ENCODE results near the gene OAS3.

The OAS3 gene

DNA sequence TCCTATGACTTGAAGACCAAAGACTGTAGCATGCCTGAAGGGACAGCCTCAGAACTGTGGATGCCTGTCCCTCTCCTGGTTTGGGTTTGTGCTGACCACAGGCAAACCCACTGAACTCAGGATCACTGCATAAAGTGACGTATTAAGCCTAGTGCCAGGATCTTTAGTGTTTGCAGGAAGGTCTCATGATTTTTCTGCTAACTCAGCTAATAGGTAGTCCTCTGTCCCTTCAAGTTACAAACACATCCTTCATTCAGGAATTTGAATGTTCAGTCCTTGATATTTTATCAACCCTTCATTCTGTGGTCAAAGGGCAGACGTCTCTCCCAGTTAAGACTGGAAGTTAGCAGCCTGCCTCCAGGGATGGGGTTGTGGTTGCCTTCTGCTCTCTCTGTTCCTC is 10.3 kb upstream of the OAS3 start:
- no peak for ATAC-seq
- TF ChIP-seq, protein P1, sequence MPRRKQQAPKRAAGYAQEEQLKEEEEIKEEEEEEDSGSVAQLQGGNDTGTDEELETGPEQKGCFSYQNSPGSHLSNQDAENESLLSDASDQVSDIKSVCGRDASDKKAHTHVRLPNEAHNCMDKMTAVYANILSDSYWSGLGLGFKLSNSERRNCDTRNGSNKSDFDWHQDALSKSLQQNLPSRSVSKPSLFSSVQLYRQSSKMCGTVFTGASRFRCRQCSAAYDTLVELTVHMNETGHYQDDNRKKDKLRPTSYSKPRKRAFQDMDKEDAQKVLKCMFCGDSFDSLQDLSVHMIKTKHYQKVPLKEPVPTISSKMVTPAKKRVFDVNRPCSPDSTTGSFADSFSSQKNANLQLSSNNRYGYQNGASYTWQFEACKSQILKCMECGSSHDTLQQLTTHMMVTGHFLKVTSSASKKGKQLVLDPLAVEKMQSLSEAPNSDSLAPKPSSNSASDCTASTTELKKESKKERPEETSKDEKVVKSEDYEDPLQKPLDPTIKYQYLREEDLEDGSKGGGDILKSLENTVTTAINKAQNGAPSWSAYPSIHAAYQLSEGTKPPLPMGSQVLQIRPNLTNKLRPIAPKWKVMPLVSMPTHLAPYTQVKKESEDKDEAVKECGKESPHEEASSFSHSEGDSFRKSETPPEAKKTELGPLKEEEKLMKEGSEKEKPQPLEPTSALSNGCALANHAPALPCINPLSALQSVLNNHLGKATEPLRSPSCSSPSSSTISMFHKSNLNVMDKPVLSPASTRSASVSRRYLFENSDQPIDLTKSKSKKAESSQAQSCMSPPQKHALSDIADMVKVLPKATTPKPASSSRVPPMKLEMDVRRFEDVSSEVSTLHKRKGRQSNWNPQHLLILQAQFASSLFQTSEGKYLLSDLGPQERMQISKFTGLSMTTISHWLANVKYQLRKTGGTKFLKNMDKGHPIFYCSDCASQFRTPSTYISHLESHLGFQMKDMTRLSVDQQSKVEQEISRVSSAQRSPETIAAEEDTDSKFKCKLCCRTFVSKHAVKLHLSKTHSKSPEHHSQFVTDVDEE (CRISPR knock-in tag; IDR thresholded peaks at IDR 0.05) = no peak
- TF ChIP-seq ZFP3 (CRISPR knock-in tag; IDR thresholded peaks at IDR 0.05) (no peak), OSR1 (CRISPR knock-in tag; IDR thresholded peaks at IDR 0.05) (no peak)

DNA sequence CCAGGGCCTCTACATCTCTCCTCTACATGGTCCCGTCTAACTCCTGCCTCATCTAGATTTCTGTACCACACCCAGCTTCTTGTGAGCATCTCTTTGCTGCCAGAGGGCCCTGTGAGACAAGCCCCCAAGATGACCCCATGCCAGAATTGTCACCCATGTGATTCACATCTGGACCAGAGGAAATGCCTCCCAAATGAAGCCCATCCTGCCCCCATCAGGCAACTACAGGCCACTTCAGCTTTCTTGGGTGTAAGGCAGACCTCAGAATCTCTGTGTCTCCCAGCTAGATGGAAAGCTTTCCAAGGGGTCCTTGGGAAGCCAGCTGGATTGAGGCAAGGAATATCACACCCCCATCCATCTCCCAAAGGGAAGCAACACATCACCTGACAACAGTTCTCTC is 9.3 kb upstream of the OAS3 start:
- no peak for TF ChIP-seq RARB (CRISPR knock-in tag; IDR thresholded peaks at IDR 0.05)
- no peak for TF ChIP-seq CSDC2 (CRISPR knock-in tag; IDR thresholded peaks at IDR 0.05)
- no peak for TF ChIP-seq OSR1 (CRISPR knock-in tag; IDR thresholded peaks at IDR 0.05)
- no peak for TF ChIP-seq TOX (CRISPR knock-in tag; IDR thresholded peaks at IDR 0.05; ENCODE audit: borderline replicate concordance)
- TF ChIP-seq ZC3H10 (CRISPR knock-in tag; IDR thresholded peaks at IDR 0.05) = no peak
- TF ChIP-seq, protein P2, sequence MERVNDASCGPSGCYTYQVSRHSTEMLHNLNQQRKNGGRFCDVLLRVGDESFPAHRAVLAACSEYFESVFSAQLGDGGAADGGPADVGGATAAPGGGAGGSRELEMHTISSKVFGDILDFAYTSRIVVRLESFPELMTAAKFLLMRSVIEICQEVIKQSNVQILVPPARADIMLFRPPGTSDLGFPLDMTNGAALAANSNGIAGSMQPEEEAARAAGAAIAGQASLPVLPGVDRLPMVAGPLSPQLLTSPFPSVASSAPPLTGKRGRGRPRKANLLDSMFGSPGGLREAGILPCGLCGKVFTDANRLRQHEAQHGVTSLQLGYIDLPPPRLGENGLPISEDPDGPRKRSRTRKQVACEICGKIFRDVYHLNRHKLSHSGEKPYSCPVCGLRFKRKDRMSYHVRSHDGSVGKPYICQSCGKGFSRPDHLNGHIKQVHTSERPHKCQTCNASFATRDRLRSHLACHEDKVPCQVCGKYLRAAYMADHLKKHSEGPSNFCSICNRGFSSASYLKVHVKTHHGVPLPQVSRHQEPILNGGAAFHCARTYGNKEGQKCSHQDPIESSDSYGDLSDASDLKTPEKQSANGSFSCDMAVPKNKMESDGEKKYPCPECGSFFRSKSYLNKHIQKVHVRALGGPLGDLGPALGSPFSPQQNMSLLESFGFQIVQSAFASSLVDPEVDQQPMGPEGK (CRISPR knock-in tag; IDR thresholded peaks at IDR 0.05; ENCODE audit: borderline replicate concordance) = no peak
- TF ChIP-seq ZNF8 (CRISPR knock-in tag; IDR thresholded peaks at IDR 0.05) = no peak
- TF ChIP-seq ARNTL (CRISPR knock-in tag; IDR thresholded peaks at IDR 0.05; ENCODE audit: borderline replicate concordance, low read depth) = no peak
- no peak for TF ChIP-seq GLIS3 (CRISPR knock-in tag; IDR thresholded peaks at IDR 0.05)
- no peak for TF ChIP-seq ISL1 (CRISPR knock-in tag; IDR thresholded peaks at IDR 0.05)
- no peak for ATAC-seq

DNA sequence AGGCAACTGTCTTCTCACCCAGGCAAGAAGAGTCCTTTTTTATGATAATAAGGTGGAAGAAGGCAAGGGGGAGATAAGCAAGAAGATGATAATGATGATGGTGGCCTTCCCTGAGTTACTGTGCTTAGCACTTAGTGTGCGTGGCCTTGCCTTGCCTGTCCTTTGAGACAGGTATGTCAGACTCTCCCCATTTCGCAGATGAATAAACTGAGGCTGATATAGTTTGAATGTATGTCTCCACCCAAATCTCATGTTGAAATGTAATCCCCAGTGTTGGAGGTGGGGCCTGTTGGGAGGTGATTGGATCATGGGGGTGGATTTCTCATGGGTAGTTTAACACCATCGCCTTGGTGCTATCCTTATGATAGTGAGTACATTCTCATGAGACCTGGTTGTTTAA is 8.6 kb upstream of the OAS3 start:
- ATAC-seq = no peak
- TF ChIP-seq ESRRG (CRISPR knock-in tag; IDR thresholded peaks at IDR 0.05) (no peak), ZC3H10 (CRISPR knock-in tag; IDR thresholded peaks at IDR 0.05) (no peak), TCF4 (CRISPR knock-in tag; IDR thresholded peaks at IDR 0.05; ENCODE audit: borderline replicate concordance) (no peak), PPARA (CRISPR knock-in tag; IDR thresholded peaks at IDR 0.05; ENCODE audit: borderline replicate concordance) (no peak)

DNA sequence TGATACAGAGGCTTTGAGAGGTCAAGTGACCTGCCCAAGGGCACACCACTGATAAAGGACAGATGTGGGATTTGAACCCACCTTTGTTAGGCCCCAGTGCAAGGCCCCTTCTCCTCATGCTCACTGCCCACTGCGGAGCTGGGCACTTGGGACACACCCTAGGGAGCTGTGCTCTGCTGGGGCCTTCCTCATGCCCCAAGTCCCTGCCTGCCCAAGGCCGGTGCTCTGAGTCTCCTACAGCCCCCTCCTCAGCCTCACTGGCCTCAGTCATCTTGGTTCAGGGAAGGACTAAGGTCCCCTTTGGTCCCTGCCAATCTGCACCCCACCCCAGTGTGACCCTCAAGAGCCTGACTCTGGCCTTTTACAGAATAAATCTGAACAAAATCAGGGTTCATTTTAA is 7.9 kb upstream of the OAS3 start:
- no peak for ATAC-seq
- TF ChIP-seq PPARA (CRISPR knock-in tag; IDR thresholded peaks at IDR 0.05; ENCODE audit: borderline replicate concordance) (no peak), CSDC2 (CRISPR knock-in tag; IDR thresholded peaks at IDR 0.05) (no peak), RARB (CRISPR knock-in tag; IDR thresholded peaks at IDR 0.05) (no peak), ESRRG (CRISPR knock-in tag; IDR thresholded peaks at IDR 0.05) (no peak), ZFP30 (CRISPR knock-in tag; IDR thresholded peaks at IDR 0.05) (no peak), ZNF8 (CRISPR knock-in tag; IDR thresholded peaks at IDR 0.05) (no peak), ZC3H10 (CRISPR knock-in tag; IDR thresholded peaks at IDR 0.05) (no peak), BACH2 (CRISPR knock-in tag; IDR thresholded peaks at IDR 0.05; ENCODE audit: borderline replicate concordance) (no peak), TOX (CRISPR knock-in tag; IDR thresholded peaks at IDR 0.05; ENCODE audit: borderline replicate concordance) (no peak), ZNF70 (CRISPR knock-in tag; IDR thresholded peaks at IDR 0.05) (no peak)
- TF ChIP-seq, protein P3, sequence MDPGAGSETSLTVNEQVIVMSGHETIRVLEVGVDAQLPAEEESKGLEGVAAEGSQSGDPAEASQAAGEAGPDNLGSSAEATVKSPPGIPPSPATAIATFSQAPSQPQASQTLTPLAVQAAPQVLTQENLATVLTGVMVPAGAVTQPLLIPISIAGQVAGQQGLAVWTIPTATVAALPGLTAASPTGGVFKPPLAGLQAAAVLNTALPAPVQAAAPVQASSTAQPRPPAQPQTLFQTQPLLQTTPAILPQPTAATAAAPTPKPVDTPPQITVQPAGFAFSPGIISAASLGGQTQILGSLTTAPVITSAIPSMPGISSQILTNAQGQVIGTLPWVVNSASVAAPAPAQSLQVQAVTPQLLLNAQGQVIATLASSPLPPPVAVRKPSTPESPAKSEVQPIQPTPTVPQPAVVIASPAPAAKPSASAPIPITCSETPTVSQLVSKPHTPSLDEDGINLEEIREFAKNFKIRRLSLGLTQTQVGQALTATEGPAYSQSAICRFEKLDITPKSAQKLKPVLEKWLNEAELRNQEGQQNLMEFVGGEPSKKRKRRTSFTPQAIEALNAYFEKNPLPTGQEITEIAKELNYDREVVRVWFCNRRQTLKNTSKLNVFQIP (CRISPR knock-in tag; IDR thresholded peaks at IDR 0.05; ENCODE audit: borderline replicate concordance, low read depth) = no peak
- TF ChIP-seq, protein P2 (CRISPR knock-in tag; IDR thresholded peaks at IDR 0.05; ENCODE audit: borderline replicate concordance) = no peak
- TF ChIP-seq, protein P1 (CRISPR knock-in tag; IDR thresholded peaks at IDR 0.05) = no peak
- TF ChIP-seq, protein P4, sequence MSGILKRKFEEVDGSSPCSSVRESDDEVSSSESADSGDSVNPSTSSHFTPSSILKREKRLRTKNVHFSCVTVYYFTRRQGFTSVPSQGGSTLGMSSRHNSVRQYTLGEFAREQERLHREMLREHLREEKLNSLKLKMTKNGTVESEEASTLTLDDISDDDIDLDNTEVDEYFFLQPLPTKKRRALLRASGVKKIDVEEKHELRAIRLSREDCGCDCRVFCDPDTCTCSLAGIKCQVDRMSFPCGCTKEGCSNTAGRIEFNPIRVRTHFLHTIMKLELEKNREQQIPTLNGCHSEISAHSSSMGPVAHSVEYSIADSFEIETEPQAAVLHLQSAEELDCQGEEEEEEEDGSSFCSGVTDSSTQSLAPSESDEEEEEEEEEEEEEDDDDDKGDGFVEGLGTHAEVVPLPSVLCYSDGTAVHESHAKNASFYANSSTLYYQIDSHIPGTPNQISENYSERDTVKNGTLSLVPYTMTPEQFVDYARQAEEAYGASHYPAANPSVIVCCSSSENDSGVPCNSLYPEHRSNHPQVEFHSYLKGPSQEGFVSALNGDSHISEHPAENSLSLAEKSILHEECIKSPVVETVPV (CRISPR knock-in tag; IDR thresholded peaks at IDR 0.05) = no peak

Data from SK-N-SH treated with all-trans-retinoic acid at 6 μM for 48 hours (cell line).